ENCODE measurements around the gene LCN12.

DNA sequence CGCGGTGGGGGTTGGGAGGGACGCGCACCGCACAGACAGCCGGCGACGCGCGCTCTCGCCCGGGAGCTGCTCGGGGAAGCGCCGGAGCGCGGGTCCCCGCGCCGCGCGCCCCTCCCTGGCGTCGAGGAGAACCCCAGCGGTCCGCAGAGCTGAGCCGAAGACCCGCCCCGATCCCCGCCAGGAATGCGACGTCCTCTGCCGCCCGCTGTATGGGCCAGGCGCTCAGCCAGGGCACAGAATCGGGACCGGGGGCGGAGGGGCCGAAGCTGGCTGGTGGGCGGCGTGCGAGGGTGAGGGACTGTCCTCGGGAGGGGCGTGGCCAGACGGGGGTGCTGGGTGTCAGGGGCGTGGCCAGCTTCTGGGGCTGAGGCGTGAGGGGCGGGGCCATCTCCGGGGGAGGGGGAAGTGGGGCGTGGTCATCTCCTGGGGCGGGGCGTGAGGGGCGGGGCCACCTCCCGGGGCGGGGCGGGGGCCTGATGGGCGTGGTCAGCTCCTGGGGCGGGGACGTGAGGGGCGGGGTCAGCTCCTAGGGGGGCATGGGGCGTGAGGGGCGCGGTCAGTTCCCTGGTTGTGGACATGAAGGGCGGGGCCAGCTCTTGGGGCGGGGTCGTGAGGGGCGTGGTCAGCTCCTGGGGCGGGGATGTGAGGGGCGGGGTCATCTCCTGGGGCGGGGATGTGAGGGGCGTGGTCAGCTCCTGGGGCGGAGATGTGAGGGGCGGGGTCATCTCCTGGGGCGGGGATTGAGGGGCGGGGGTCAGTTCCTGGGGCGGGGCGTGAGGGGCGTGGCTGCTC is 26.2 kb downstream of the LCN12 start:
- TF ChIP-seq, protein P1, sequence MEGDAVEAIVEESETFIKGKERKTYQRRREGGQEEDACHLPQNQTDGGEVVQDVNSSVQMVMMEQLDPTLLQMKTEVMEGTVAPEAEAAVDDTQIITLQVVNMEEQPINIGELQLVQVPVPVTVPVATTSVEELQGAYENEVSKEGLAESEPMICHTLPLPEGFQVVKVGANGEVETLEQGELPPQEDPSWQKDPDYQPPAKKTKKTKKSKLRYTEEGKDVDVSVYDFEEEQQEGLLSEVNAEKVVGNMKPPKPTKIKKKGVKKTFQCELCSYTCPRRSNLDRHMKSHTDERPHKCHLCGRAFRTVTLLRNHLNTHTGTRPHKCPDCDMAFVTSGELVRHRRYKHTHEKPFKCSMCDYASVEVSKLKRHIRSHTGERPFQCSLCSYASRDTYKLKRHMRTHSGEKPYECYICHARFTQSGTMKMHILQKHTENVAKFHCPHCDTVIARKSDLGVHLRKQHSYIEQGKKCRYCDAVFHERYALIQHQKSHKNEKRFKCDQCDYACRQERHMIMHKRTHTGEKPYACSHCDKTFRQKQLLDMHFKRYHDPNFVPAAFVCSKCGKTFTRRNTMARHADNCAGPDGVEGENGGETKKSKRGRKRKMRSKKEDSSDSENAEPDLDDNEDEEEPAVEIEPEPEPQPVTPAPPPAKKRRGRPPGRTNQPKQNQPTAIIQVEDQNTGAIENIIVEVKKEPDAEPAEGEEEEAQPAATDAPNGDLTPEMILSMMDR (IDR thresholded peaks at IDR 0.05; ENCODE audit: low read depth, low read length, poor library complexity, severe bottlenecking) = no peak
- TF ChIP-seq EZH2phosphoT487 (IDR thresholded peaks at IDR 0.05; ENCODE audit: borderline replicate concordance, low read length) = no peak

All from DOHH2 (cell line).